OCI-M1 (cell line): ENCODE results near the gene ADGRA3.

ENCODE experiments used
- DNase-seq: peaks from one replicate; lab custom pipeline; 2025; lab: John Stamatoyannopoulos, UW

ADGRA3 gene

GRCh38 chr4:22440999-22441398 lies 74.9 kb downstream of the ADGRA3 start:
- no peak for DNase-seq

GRCh38 chr4:22439947-22440346 lies 75.9 kb downstream of the ADGRA3 start:
- DNase-seq, result no peak

GRCh38 chr4:22435652-22436051 lies 80.2 kb downstream of the ADGRA3 start:
- no peak for DNase-seq

- DNase-seq, result peak; percentile 78
Observed at GRCh38 chr4:22434895-22435294, 81.0 kb downstream of the ADGRA3 start.

GRCh38 chr4:22430626-22431025 lies 85.2 kb downstream of the ADGRA3 start:
- no peak for DNase-seq

GRCh38 chr4:22428441-22428840 lies 87.4 kb downstream of the ADGRA3 start:
- no peak for DNase-seq

GRCh38 chr4:22427675-22428074 lies 88.2 kb downstream of the ADGRA3 start:
- no peak for DNase-seq

- no peak for DNase-seq
Observed at GRCh38 chr4:22420291-22420690, 95.6 kb downstream of the ADGRA3 start.

GRCh38 chr4:22417408-22417807 lies 98.5 kb downstream of the ADGRA3 start:
- DNase-seq, result no peak

GRCh38 chr4:22416403-22416802 lies 99.5 kb downstream of the ADGRA3 start:
- DNase-seq, result peak; percentile 60

GRCh38 chr4:22414833-22415232 lies 101.0 kb downstream of the ADGRA3 start:
- DNase-seq, result peak; percentile 23

GRCh38 chr4:22413471-22413870 lies 102.4 kb downstream of the ADGRA3 start:
- DNase-seq, result no peak

GRCh38 chr4:22412013-22412412 lies 103.9 kb downstream of the ADGRA3 start:
- DNase-seq, result no peak

- peak; percentile 39 for DNase-seq
Observed at GRCh38 chr4:22410645-22411247, 105.1 kb downstream of the ADGRA3 start.

GRCh38 chr4:22408474-22408873 lies 107.4 kb downstream of the ADGRA3 start:
- no peak for DNase-seq

- no peak for DNase-seq
Observed at GRCh38 chr4:22407361-22407760, 108.5 kb downstream of the ADGRA3 start.

GRCh38 chr4:22398671-22399070 lies 117.2 kb downstream of the ADGRA3 start:
- DNase-seq, result no peak

- no peak for DNase-seq
Observed at GRCh38 chr4:22391551-22391950, 124.3 kb downstream of the ADGRA3 start.

GRCh38 chr4:22389240-22389870 lies 126.5 kb downstream of the ADGRA3 start:
- DNase-seq, result peak; percentile 81

- no peak for DNase-seq
Observed at GRCh38 chr4:22385611-22386011, 130.3 kb downstream of the ADGRA3 start.

GRCh38 chr4:22384154-22384553 lies 131.7 kb downstream of the ADGRA3 start:
- no peak for DNase-seq

GRCh38 chr4:22382216-22382615 lies 133.7 kb downstream of the ADGRA3 start:
- peak; percentile 65 for DNase-seq

- DNase-seq, result no peak
Observed at GRCh38 chr4:22372986-22373385, 142.9 kb downstream of the ADGRA3 start.
